NB4 (cell line): ENCODE results near the gene ARID4A.

ENCODE experiments used
- MYC ChIP-seq: IDR thresholded peaks from 2 replicates; pipeline ENCODE4 v1.6.1; 2011; ENCODE audit warnings: low read depth, low read length
- POLR2A ChIP-seq: IDR thresholded peaks from 2 replicates; pipeline ENCODE4 v1.6.1; 2011; ENCODE audit warnings: mild to moderate bottlenecking; ENCODE audit not compliant: insufficient read length; ENCODE audit errors: extremely low read depth
- TF ChIP-seq, protein P1 (sequence below): IDR thresholded peaks from one replicate; pipeline ENCODE4 v1.5.1; 2012; ENCODE audit warnings: low read depth, low read length
- TF ChIP-seq, protein P2 (sequence below): IDR thresholded peaks from 2 replicates; pipeline ENCODE4 v1.6.1; 2011; ENCODE audit warnings: low read depth, low read length

DNA sequence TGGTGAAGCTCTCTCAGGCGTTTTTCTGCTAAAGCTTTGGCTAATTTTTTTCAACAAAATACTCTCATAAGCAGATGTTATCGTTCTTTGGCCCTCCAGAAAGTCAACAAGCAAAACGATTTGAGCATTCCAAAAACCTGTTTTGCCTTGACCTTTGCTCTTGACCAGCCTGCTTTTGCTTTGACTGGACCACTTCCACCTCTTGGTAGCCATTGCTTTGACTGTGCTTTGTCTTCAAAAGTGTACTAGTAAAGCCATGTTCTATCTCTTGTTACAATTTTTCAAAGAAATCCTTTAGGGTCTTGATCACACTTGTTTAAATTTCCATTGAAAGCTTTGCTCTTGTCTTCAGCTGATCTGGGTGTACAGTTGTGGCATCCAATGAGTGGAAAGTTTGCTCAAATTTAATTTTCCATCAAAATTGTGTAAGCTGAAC, 10.7 kb upstream of the ARID4A start:
- TF ChIP-seq, protein P1, sequence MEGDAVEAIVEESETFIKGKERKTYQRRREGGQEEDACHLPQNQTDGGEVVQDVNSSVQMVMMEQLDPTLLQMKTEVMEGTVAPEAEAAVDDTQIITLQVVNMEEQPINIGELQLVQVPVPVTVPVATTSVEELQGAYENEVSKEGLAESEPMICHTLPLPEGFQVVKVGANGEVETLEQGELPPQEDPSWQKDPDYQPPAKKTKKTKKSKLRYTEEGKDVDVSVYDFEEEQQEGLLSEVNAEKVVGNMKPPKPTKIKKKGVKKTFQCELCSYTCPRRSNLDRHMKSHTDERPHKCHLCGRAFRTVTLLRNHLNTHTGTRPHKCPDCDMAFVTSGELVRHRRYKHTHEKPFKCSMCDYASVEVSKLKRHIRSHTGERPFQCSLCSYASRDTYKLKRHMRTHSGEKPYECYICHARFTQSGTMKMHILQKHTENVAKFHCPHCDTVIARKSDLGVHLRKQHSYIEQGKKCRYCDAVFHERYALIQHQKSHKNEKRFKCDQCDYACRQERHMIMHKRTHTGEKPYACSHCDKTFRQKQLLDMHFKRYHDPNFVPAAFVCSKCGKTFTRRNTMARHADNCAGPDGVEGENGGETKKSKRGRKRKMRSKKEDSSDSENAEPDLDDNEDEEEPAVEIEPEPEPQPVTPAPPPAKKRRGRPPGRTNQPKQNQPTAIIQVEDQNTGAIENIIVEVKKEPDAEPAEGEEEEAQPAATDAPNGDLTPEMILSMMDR, result no peak
- TF ChIP-seq POLR2A, result no peak
- TF ChIP-seq, protein P2, sequence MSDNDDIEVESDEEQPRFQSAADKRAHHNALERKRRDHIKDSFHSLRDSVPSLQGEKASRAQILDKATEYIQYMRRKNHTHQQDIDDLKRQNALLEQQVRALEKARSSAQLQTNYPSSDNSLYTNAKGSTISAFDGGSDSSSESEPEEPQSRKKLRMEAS, result no peak
- TF ChIP-seq MYC, result no peak
